GOT3 (cell line): ENCODE measurements around the gene LRRC19.
A peak's percentile ranks its signal among the peaks of the same experiment; 100 is the strongest.

Source experiments
- DNase-seq: peaks from one replicate; lab custom pipeline; 2025; ENCODE audit warnings: mixed read lengths; lab: John Stamatoyannopoulos, UW

Gene LRRC19

DNA sequence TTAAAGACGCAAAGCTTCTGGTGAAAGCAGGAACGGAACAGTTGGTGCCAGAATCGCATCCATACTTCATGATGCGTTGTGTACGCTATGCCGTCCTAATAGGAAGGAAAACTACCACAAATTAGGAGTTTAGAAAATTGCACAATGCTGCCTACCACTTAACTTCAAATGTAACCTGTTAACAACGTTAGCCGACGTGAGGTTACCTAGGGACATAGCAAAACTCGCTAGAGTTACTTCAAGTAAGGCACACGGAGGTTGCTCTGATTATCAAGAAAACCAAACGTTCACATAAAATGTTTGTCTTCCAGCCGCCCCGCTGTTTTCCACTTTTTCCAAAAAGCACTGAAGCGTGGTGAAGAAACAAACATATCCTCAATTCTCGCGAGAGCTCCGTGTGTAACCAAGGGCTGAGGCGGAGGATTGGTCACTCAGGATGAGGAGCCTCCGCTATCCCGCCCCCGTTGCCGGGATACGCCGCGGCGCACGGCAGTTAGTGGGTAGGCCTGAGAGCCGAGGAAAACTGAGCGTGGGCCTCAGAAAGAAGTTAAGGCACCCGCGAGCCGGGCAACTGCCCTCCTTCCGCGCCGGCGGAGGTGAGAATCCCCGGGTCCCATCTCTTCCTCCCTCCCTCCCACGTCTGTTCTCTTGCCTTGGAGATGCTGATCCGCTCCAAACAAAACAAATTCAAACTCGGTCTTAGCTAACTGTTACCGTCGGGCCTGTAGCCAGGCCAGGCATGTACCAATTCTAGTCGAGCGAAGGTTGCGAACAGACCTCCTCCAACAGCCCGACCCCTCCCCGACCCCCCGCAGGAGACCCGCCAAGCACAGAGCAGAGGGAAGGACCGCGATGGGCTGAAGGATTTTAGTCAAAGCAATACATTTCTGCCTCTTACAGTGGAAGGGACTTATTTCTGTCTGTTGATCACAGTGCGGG is 49.3 kb downstream of the LRRC19 start, which contains the start of gene IFT74:
IFT74 (plus strand) TSS at position 492 of the 939 bp plus-strand sequence. CDS start 5,556 bp downstream, outside the sequence.
- DNase-seq, result peak; percentile 52

DNA sequence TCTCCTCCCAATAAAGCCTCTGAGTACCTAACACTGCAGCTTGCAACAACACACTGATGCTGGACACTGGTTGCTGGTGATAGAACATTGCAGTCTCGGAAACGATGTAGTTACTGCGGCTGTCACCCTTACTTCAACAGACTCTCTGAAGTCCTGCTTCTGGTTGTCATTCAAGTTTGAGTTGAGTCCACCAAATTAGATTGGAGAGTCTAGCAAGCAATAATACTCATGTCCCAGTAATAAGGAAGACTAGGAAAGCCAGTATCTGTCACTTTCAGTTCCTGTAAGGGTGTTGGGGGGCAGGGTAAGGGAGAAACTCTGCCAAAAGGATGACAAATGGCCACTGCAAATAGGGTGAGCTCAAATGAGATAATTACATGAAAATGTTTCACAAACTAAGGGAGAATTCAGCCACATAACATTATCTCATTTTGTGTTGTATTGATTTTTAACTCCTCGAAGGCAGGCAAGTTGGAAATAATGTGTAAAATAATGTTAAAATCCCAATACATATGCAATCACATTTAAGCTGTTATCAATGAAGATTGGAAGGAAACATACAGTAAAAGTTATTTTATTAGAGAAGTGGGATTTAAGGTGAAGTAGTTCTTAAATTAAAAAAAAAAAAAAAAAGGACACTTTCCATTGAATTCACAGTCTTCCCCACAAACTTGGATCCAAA is 50.1 kb downstream of the LRRC19 start:
- no peak for DNase-seq

DNA sequence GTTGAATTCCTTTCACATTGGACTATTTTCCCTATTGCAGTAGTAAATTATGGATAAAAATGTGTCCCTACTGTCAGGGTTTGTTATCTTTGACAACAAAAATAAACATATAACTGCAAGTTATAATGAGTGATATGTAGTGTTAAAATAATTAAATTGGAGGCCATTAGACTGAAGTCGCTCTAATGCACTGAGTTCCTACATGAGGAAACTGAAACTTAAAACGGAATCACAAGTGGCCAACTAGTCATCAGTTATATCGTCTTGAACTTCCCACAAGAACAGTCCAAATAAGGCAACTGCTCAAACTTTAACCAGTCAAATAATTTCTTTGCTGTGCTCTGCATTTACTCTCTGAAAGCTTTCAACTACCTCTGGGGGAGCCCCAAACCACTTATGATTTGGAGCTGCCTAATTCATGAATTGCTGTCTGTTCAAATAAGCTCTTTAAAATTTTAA is 51.4 kb downstream of the LRRC19 start:
- no peak for DNase-seq

DNA sequence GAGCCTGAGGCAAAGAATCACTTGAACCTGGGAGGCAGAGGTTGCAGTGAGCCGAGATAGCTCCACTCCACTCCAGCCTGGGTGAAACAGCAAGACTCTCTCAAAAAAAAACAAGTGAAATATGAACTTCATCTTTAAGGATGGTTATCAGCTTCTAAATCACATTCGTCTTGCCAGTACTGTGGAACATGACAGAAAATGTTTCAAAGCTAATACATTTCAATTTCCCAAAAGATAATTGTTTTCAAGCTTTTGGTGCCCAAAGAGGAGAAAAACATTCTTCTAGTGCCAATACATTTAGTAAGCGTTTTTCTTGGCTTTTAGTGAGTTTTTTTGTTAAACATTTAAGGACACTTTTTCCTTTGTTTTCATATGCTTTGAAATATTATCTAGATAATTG is 53.7 kb downstream of the LRRC19 start:
- DNase-seq, result no peak

DNA sequence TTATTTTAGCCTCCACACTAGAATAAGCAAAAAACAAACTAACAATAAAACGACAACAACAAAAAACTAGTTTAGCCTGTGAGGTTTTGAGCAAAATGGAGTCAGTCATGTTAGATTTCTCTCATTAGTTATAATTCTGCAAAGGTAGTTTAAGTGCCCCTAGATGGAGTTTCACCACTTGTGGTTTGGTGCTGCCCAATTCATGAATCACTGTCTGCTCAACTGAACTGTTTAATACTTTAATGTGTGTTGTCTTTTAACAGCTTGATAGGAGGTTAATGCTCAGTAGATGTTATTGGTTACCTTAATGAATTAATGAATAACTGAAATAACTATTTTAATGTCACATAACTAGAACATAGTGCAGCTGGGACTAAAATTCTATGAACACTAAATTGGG is 55.0 kb downstream of the LRRC19 start:
- DNase-seq, result no peak

DNA sequence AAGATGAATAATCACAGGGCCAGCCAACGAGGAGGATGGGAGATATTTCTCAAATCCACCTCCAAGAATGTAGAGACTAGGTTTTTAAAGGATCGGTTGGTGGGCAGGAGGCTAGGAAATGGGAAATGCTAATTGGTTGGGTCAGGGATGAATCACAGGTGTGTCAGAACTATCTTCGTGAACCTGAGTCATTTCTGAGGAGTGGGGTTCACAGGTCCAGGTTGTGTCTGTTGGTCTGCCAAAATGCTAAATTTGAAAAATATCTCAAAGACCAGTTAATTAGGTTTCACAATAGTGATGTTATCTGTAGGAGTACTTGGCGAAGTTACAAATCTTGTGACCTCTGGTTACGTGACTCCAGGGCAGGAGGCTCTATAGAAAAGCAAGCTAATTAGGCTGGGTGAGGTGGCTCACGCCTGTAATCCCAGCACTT is 55.8 kb downstream of the LRRC19 start:
- no peak for DNase-seq

DNA sequence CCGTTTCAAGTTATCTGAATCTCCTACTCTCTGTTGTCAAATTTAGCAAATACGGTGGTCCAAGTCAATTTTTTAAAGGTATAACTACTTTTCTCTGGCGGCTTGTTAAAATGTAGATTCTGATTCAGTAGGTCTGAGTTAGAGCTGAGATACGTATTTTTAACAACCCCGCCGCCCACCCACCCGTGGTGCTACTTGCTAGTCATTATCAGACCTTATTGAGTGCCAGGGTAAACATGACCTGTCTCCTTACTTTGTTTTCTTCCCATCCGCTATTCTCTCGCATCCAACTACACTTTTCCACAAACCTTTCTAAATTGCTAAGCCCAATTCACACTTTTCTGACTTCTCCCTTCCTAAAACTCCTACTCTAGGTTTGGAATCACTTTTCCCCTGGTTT is 57.7 kb downstream of the LRRC19 start:
- DNase-seq, result no peak

DNA sequence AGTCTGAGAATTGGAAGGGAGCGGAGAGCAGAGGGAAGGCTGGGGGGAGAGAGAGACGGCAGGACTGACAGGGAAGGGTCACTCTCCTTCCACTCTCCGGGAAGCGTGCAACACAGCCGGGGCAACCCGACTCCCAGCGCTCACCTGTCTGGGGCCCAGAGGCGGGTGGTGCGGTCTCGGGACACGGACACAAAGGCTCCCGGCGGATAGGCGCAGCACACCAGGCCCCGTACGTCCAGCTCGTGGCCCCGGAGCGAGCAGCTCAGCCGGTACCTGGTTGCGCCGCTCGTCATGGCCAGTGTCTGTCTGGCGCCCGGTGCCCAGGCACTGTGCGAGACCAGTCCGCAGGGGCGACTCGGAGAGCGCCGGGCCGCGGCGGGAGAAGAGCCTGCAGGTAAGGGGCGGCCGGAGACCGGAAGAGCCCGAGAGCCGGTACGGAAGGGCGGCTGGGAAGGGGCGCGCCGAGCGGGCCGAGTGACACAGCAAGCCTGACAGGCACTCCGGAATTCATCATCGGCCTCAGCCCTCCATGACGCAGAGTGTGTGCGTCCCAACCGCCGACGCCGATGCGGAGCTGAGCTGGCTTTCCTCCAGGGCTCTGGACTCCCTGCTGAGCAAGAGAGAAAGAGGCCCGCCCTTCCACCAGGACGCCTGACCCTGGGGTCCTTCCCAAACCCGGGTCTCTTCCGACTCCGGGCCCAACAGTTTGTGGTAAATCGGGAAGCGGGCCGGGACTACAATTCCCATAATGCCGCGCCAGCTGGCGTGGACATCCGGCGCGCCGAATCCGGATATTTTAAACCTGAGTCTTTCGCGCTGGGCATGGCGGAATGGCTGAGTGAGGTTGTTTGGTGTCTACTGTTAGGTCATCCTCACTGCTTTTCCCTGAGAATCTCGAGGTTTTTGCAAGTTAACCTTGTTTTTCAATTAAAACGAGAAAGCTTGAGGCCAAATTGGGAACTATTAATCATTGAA is 58.4 kb downstream of the LRRC19 start, which contains the start of gene PLAA:
PLAA (minus strand) TSS at position 490 of the 975 bp plus-strand sequence; CDS start at position 293, 197 bp downstream.
- peak; percentile 57 for DNase-seq

DNA sequence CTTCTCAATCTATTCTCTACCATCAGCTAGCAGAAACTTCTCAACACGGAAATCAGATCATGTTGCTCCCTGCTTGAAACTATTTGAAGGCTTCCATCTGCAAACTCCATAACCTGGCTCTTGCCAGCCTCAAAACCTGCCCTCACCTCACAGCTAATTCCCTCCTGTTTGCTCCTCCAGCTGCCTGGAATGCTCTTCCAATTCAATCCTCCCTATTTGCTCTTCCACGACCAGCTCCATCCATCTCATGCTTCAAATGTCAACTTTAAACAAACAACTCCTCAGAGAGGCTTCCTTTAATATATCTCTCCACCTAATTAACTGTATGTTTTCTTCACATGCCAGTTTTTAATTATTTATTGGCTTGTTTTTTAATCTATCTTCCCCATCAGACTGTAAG is 59.9 kb downstream of the LRRC19 start:
- DNase-seq, result no peak
